Glutamatergic neuron (in vitro differentiated cells): Measurements from ENCODE around the gene SUN3. TPM values are rescaled to one million over a fixed set of nuclear protein-coding genes. Genes with fewer than 3 reads are reported as not detected.
A peak's percentile ranks its signal among the peaks of the same experiment; 100 is the strongest.

Experiments used
- DNase-seq: peaks from one replicate; pipeline ENCODE4 v3.0.0; 2022
- H3K27ac Mint-ChIP-seq: one replicate; pipeline ENCODE4 v1.8.0; 2020; ENCODE audit warnings: mild to moderate bottlenecking, mixed read lengths, inconsistent platforms; ENCODE audit not compliant: unreplicated experiment
- H3K27me3 Mint-ChIP-seq: one replicate; pipeline ENCODE4 v1.8.0; 2020; ENCODE audit warnings: mild to moderate bottlenecking, moderate library complexity, mixed read lengths, inconsistent platforms; ENCODE audit not compliant: unreplicated experiment
- H3K36me3 Mint-ChIP-seq: one replicate; pipeline ENCODE4 v1.8.0; 2020; ENCODE audit warnings: mild to moderate bottlenecking, mixed read lengths, inconsistent platforms; ENCODE audit not compliant: unreplicated experiment
- H3K4me1 Mint-ChIP-seq: one replicate; pipeline ENCODE4 v1.8.0; 2020; ENCODE audit warnings: mild to moderate bottlenecking, low read depth, mixed read lengths, inconsistent platforms; ENCODE audit not compliant: unreplicated experiment
- H3K4me3 Mint-ChIP-seq: one replicate; pipeline ENCODE4 v1.8.0; 2020; ENCODE audit warnings: mild to moderate bottlenecking, mixed read lengths, inconsistent platforms; ENCODE audit not compliant: unreplicated experiment
- H3K9me3 Mint-ChIP-seq: one replicate; pipeline ENCODE4 v1.8.0; 2020; ENCODE audit warnings: mild to moderate bottlenecking, moderate library complexity, mixed read lengths, inconsistent platforms; ENCODE audit not compliant: unreplicated experiment
- CTCF ChIP-seq: fragments of 200-600 bp; sonication (generic); IDR thresholded peaks from one replicate; pipeline ENCODE4 v1.5.0; 2021; ENCODE audit not compliant: partially characterized antibody, unreplicated experiment
- total RNA-seq: library from RNA; stranded (reverse); fragmentation: NEBNext Ultra II Directional; extraction: Animal tissue kit (Norgen Biotek cat#: 25700); gene quantifications from one replicate; pipeline ENCODE4 v1.2.1, GENCODE V29; 2021; ENCODE audit not compliant: unreplicated experiment

Gene SUN3
- total RNA-seq, 1 donor from 2014 or later, result not detected

- no peak overlapping the region for H3K4me3 Mint-ChIP-seq
- no peaks in the 10 kb centered on the region for H3K36me3 Mint-ChIP-seq
- no peak overlapping the region for H3K27ac Mint-ChIP-seq
- no peak for TF ChIP-seq CTCF
- no peak for DNase-seq
- H3K9me3 Mint-ChIP-seq, result peaks cover 3% of the 10 kb centered on the region
- H3K27me3 Mint-ChIP-seq, result no peaks in the 10 kb centered on the region
- peaks cover 31% of the 10 kb centered on the region for H3K4me1 Mint-ChIP-seq
These were observed 55.2 kb downstream of the SUN3 start for GRCh38 chr7:47973739-47974138.

DNA sequence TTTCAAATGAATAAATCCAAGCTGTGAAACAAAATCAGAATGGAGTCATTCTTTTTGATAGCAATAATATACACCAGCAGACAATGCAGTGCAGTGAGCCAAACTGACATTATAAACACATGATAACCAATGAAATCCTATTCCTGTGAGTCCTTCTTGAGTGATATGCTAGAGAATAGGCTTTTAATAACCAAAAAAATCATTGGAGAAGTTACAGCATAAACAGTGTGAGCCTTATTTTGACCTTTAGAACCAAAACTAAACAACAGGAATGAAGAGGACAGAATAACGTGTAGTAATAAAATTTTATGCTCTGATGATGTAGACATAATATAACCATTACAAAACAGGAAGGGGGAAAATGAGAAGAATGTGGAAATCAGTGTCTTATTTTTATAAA lies 58.1 kb downstream of the SUN3 start:
- H3K27ac Mint-ChIP-seq, result no peak overlapping the region
- peaks cover 9% of the 10 kb centered on the region for H3K36me3 Mint-ChIP-seq
- peaks cover 26% of the 10 kb centered on the region for H3K4me1 Mint-ChIP-seq
- peaks cover 3% of the 10 kb centered on the region for H3K27me3 Mint-ChIP-seq
- TF ChIP-seq CTCF, result no peak
- DNase-seq, result no peak
- H3K4me3 Mint-ChIP-seq, result no peak overlapping the region
- peaks cover 5% of the 10 kb centered on the region for H3K9me3 Mint-ChIP-seq

GRCh38 chr7:47968847-47969774 lies 59.8 kb downstream of the SUN3 start:
- Mint-ChIP-seq H3K27me3 (peaks cover 3% of the 10 kb centered on the region), H3K9me3 (peaks cover 8% of the 10 kb centered on the region), H3K27ac (peak overlapping the region; percentile 74), H3K36me3 (peaks cover 14% of the 10 kb centered on the region), H3K4me3 (no peak overlapping the region), H3K4me1 (peaks cover 24% of the 10 kb centered on the region)
- TF ChIP-seq CTCF, result peak; percentile 92
- peak; percentile 93 for DNase-seq

DNA sequence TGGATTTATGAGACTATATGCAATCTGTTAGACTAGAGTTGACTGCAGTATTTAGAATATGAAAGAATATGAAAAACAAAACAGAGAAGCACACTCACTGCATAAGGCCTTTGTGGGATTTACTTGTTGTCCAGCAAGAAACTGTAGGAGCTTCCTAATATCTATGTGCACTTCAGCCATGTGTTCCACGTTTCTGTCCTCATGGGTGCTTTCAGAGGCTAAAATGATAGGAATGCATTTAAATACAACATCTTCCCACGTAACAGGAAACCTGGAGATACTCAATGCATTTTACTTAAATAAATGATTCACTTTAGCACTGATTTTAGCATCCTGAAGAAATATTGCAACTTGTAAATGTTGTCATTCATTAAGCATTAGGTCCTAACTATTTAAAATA lies 61.2 kb downstream of the SUN3 start:
- H3K27me3 Mint-ChIP-seq, result peaks cover 3% of the 10 kb centered on the region
- peaks cover 14% of the 10 kb centered on the region for H3K36me3 Mint-ChIP-seq
- no peak overlapping the region for H3K27ac Mint-ChIP-seq
- peaks cover 20% of the 10 kb centered on the region for H3K4me1 Mint-ChIP-seq
- no peak for TF ChIP-seq CTCF
- DNase-seq, result no peak
- H3K9me3 Mint-ChIP-seq, result peaks cover 8% of the 10 kb centered on the region
- H3K4me3 Mint-ChIP-seq, result no peak overlapping the region

GRCh38 chr7:47967123-47967522 lies 61.8 kb downstream of the SUN3 start:
- peaks cover 3% of the 10 kb centered on the region for H3K27me3 Mint-ChIP-seq
- H3K9me3 Mint-ChIP-seq, result peaks cover 8% of the 10 kb centered on the region
- TF ChIP-seq CTCF, result no peak
- peaks cover 20% of the 10 kb centered on the region for H3K4me1 Mint-ChIP-seq
- no peak for DNase-seq
- H3K4me3 Mint-ChIP-seq, result no peak overlapping the region
- peak overlapping the region; percentile 46 for H3K27ac Mint-ChIP-seq
- peaks cover 14% of the 10 kb centered on the region for H3K36me3 Mint-ChIP-seq
